Measurements from ENCODE around the gene CYP24A1. TPM values are rescaled to one million over a fixed set of nuclear protein-coding genes. Genes with fewer than 3 reads are reported as not detected.

The CYP24A1 gene
- total and polyA plus RNA-seq, 2 donors (not counting 3 experiments of a cell fraction or from before 2014, with no cell fraction given), result not detected

- TF ChIP-seq JUN (IDR thresholded peaks at IDR 0.05; ENCODE audit: borderline replicate concordance, insufficient read depth, insufficient read length, low read depth) (no peak), MYC (IDR thresholded peaks at IDR 0.05; ENCODE audit: low read depth, low read length) (no peak), GATA2 (IDR thresholded peaks at IDR 0.05; ENCODE audit: insufficient read depth, insufficient read length, low read depth, low read length) (no peak), POLR2A (IDR thresholded peaks at IDR 0.05; ENCODE audit: low read depth, low read length) (no peak), FOS (IDR thresholded peaks at IDR 0.05; ENCODE audit: borderline replicate concordance, insufficient read depth, low read length) (no peak), EZH2 (IDR thresholded peaks at IDR 0.05; ENCODE audit: borderline replicate concordance, low read depth, low read length, severe bottlenecking) (no peak), CTCF (IDR thresholded peaks at IDR 0.05; ENCODE audit: extremely low read depth in 1 of 2, insufficient read depth in 1 of 2, low read depth in 1 of 2, low read length in 2 of 2) (no peak), MAX (IDR thresholded peaks at IDR 0.05; ENCODE audit: insufficient read depth, insufficient read length) (no peak), POLR2AphosphoS5 (IDR thresholded peaks at IDR 0.05; ENCODE audit: insufficient read depth, low read depth, low read length) (no peak)
- Histone ChIP-seq H3K4me2 (ENCODE audit: insufficient read depth, low read length) (no peak overlapping the region), H3K4me1 (ENCODE audit: control insufficient read depth, extremely low read depth, insufficient read depth, low read length) (no peaks in the 10 kb centered on the region), H3K9ac (replicated peaks; ENCODE audit: extremely low read depth, insufficient read depth, low read length) (no peak overlapping the region), H3K4me3 (replicated peaks in 1 of 3; ENCODE audit: insufficient read depth in 1 of 3, low read depth in 1 of 3, low read length in 3 of 3) (no peak overlapping the region), H3K27ac (ENCODE audit: insufficient read depth, low read depth, low read length) (no peak overlapping the region), H3K79me2 (ENCODE audit: control insufficient read depth, insufficient read depth, low read length) (no peaks in the 10 kb centered on the region), H3K9me3 (replicated peaks; ENCODE audit: control insufficient read depth, insufficient read depth, low read length) (no peaks in the 10 kb centered on the region), H3K9me1 (replicated peaks; ENCODE audit: control insufficient read depth, extremely low read depth, insufficient read depth, low read length) (no peaks in the 10 kb centered on the region), H2AFZ (ENCODE audit: low read depth, low read length) (no peak overlapping the region), H3K36me3 (ENCODE audit: control insufficient read depth in 2 of 2, extremely low read depth in 1 of 2, insufficient read depth in 2 of 2, low read length in 2 of 2) (no peaks in the 10 kb centered on the region), H4K20me1 (replicated peaks; ENCODE audit: control insufficient read depth, extremely low read depth, insufficient read depth, low read length) (no peaks in the 10 kb centered on the region), H3K27me3 (ENCODE audit: control insufficient read depth in 2 of 2, insufficient read depth in 2 of 2, low read length in 2 of 2) (peaks cover 0 to 2% of the 10 kb centered on the region in 2 experiments)
- dilution Hi-C loops (cut with MboI; ENCODE audit: extremely low pct_ligation_motif_present, low sequenced_read_pairs) (no loop called here), intact Hi-C loops (cut with micrococcal nuclease) (no loop called here)
- POLR2A ChIA-PET, result no interaction called here
- no TSS peak for BruUV-seq (replicated peaks)
- no peak for DNase-seq (ENCODE audit: low read depth, low spot score)
- FAIRE-seq, result no peak
- CTCF ChIA-PET, result no interaction called here
Observed at GRCh38 chr20:54189630-54190029, 15.8 kb upstream of the CYP24A1 start.
